MM.1S (cell line): Measurements from ENCODE around the gene TSPAN3.
A peak's percentile ranks its signal among the peaks of the same experiment; 100 is the strongest.

ENCODE experiments used
- DNase-seq: peaks from one replicate; pipeline ENCODE4 v3.0.0-alpha.2; 2015
- H2AFZ ChIP-seq: fragments of 300-600 bp; sonication (generic); 2 replicates; pipeline ENCODE4 v1.6.0; 2016; ENCODE audit warnings: antibody characterized with exemption, low read length
- H3F3A ChIP-seq: fragments of 300-600 bp; sonication (generic); 2 replicates; pipeline ENCODE4 v1.6.1; 2016; ENCODE audit warnings: mild to moderate bottlenecking, antibody characterized with exemption, low read length, moderate library complexity, mixed read lengths; ENCODE audit not compliant: insufficient read depth
- H3K27ac ChIP-seq: fragments of 300-600 bp; sonication (generic); 2 replicates; pipeline ENCODE4 v1.5.1; 2016; ENCODE audit warnings: mild to moderate bottlenecking, low read length
- H3K27me3 ChIP-seq: fragments of 300-600 bp; sonication (generic); replicated peaks from 2 replicates; pipeline ENCODE4 v1.6.0; 2016; ENCODE audit warnings: low read length; ENCODE audit not compliant: insufficient read depth
- H3K36me3 ChIP-seq: fragments of 300-600 bp; sonication (generic); replicated peaks from 2 replicates; pipeline ENCODE4 v1.6.1; 2016; ENCODE audit warnings: mild to moderate bottlenecking, low read length, mixed read lengths; ENCODE audit not compliant: insufficient read depth
- H3K4me1 ChIP-seq: fragments of 300-600 bp; sonication (generic); 2 replicates; pipeline ENCODE4 v1.6.1; 2016; ENCODE audit warnings: low read length, mixed read lengths
- H3K4me2 ChIP-seq: fragments of 300-600 bp; sonication (generic); 2 replicates; pipeline ENCODE4 v1.6.0; 2016; ENCODE audit warnings: low read depth, low read length
- H3K4me3 ChIP-seq: fragments of 300-600 bp; sonication (generic); 2 replicates; pipeline ENCODE4 v1.5.1; 2016; ENCODE audit warnings: low read length, mixed read lengths
- H3K79me2 ChIP-seq: fragments of 300-600 bp; sonication (generic); 2 replicates; pipeline ENCODE4 v1.6.1; 2016; ENCODE audit warnings: mixed run types, low read length, mixed read lengths
- H3K9ac ChIP-seq: fragments of 300-600 bp; sonication (generic); 2 replicates; pipeline ENCODE4 v1.6.1; 2016; ENCODE audit warnings: low read length, mixed read lengths
- H3K9me2 ChIP-seq: fragments of 300-600 bp; sonication (generic); replicated peaks from 2 replicates; pipeline ENCODE4 v1.6.1; 2016; ENCODE audit warnings: mild to moderate bottlenecking, low read length, mixed read lengths; ENCODE audit not compliant: insufficient read depth
- H3K9me3 ChIP-seq: fragments of 300-600 bp; sonication (generic); replicated peaks from 2 replicates; pipeline ENCODE4 v1.6.1; 2016; ENCODE audit warnings: mild to moderate bottlenecking, low read length, mixed read lengths; ENCODE audit not compliant: insufficient read depth
- H4K20me1 ChIP-seq: fragments of 300-600 bp; sonication (generic); 2 replicates; pipeline ENCODE4 v1.6.1; 2016; ENCODE audit warnings: mild to moderate bottlenecking, low read length, moderate library complexity, mixed read lengths; ENCODE audit not compliant: insufficient read depth
- CTCF ChIP-seq: fragments of 300-600 bp; sonication (generic); IDR thresholded peaks from 2 replicates; pipeline ENCODE4 v1.5.1; 2016; ENCODE audit warnings: antibody characterized with exemption, low read length, mixed read lengths
- EZH2 ChIP-seq: fragments of 300-600 bp; sonication (generic); optimal IDR thresholded peaks from 2 replicates; pipeline ENCODE3; 2017; ENCODE audit warnings: low read depth, mild to moderate bottlenecking, antibody characterized with exemption, low read length, mixed read lengths
- EZH2phosphoT487 ChIP-seq: fragments of 300-600 bp; sonication (generic); IDR thresholded peaks from 2 replicates; pipeline ENCODE4 v1.6.1; 2018; ENCODE audit warnings: antibody characterized with exemption, low read length

TSPAN3 gene

GRCh38 chr15:77021088-77021481 lies 49.8 kb downstream of the TSPAN3 start:
- Histone ChIP-seq H4K20me1 (no peaks in the 10 kb centered on the region), H3K9me3 (no peaks in the 10 kb centered on the region)

GRCh38 chr15:77020348-77021087 lies 50.4 kb downstream of the TSPAN3 start:
- Histone ChIP-seq H3K27ac (peak overlapping the region; percentile 56; the same call in 1 of the 2 replicates), H3K4me3 (no peak overlapping the region), H3K79me2 (no peaks in the 10 kb centered on the region), H3K4me2 (no peak overlapping the region), H4K20me1 (no peaks in the 10 kb centered on the region), H3K9ac (no peak overlapping the region), H3K9me3 (no peaks in the 10 kb centered on the region), H3K9me2 (no peaks in the 10 kb centered on the region), H3K4me1 (peaks cover 25% of the 10 kb centered on the region), H2AFZ (0 out of 2 replicates have a peak overlapping the region, but pooled peaks have one; percentile 8), H3K27me3 (no peaks in the 10 kb centered on the region), H3F3A (0 out of 2 replicates have a peak, but pooled peaks cover 6% of the 10 kb centered on the region), H3K36me3 (no peaks in the 10 kb centered on the region)
- no peak for DNase-seq
- no peak for TF ChIP-seq EZH2
- no peak for TF ChIP-seq EZH2phosphoT487
- TF ChIP-seq CTCF: no peak

More at GRCh38 chr15:77021088-77021481, 49.8 kb downstream of the TSPAN3 start:
- peak overlapping the region; percentile 56; the same call in 1 of the 2 replicates for H3K27ac ChIP-seq
- H3K4me3 ChIP-seq: no peak overlapping the region
- no peak overlapping the region for H3K9ac ChIP-seq
- H3K27me3 ChIP-seq: no peaks in the 10 kb centered on the region
- H3K36me3 ChIP-seq: no peaks in the 10 kb centered on the region
- 0 out of 2 replicates have a peak, but pooled peaks cover 6% of the 10 kb centered on the region for H3F3A ChIP-seq
- H3K4me2 ChIP-seq: peak overlapping the region; percentile 5; the same call in 1 of the 2 replicates
- H3K79me2 ChIP-seq: no peaks in the 10 kb centered on the region
- no peaks in the 10 kb centered on the region for H3K9me2 ChIP-seq
- TF ChIP-seq CTCF: 0 out of 2 replicates have a peak, but pooled peaks have one; percentile 4
- no peak for TF ChIP-seq EZH2
- 0 out of 2 replicates have a peak overlapping the region, but pooled peaks have one; percentile 8 for H2AFZ ChIP-seq
- H3K4me1 ChIP-seq: peaks cover 25% of the 10 kb centered on the region
- DNase-seq: peak; percentile 78

- H3F3A ChIP-seq: 0 out of 2 replicates have a peak, but pooled peaks cover 6% of the 10 kb centered on the region
- H3K9me3 ChIP-seq: no peaks in the 10 kb centered on the region
- no peaks in the 10 kb centered on the region for H3K79me2 ChIP-seq
- H3K27me3 ChIP-seq: no peaks in the 10 kb centered on the region
- TF ChIP-seq CTCF (no peak), EZH2 (no peak), EZH2phosphoT487 (no peak)
- peaks cover 25% of the 10 kb centered on the region for H3K4me1 ChIP-seq
- no peak overlapping the region for H3K4me2 ChIP-seq
- H2AFZ ChIP-seq: no peak overlapping the region
- H3K9ac ChIP-seq: no peak overlapping the region
- no peaks in the 10 kb centered on the region for H3K9me2 ChIP-seq
- H3K27ac ChIP-seq: no peak overlapping the region
- H3K36me3 ChIP-seq: no peaks in the 10 kb centered on the region
- H4K20me1 ChIP-seq: no peaks in the 10 kb centered on the region
- DNase-seq: no peak
- H3K4me3 ChIP-seq: no peak overlapping the region
These were observed 51.2 kb downstream of the TSPAN3 start for GRCh38 chr15:77019521-77020331.
